OCI-LY3 (cell line): ENCODE results near the gene SCAF1.

Source experiments
- H2AFZ ChIP-seq: fragments of 200-600, 300-600 bp; shearing (Covaris generic); 2 replicates; pipeline ENCODE4 v1.6.0; 2014; ENCODE audit warnings: antibody characterized with exemption, low read depth, low read length
- H3K27ac ChIP-seq: fragments of 200-600, 300-600 bp; sonication (generic); 2 replicates; pipeline ENCODE4 v1.5.1; 2014; ENCODE audit warnings: mild to moderate bottlenecking, low read length, moderate library complexity, mixed read lengths
- H3K27me3 ChIP-seq: fragments of 200-600, 300-600 bp; sonication (generic); 2 replicates; pipeline ENCODE4 v1.6.1; 2014; ENCODE audit warnings: low read depth, low read length, mixed read lengths
- H3K36me3 ChIP-seq: fragments of 200-600, 300-600 bp; sonication (generic); replicated peaks from 2 replicates; pipeline ENCODE3; 2014; ENCODE audit warnings: low read depth, low read length, mixed read lengths
- H3K4me1 ChIP-seq: fragments of 300-600, 200-600 bp; sonication (generic); 2 replicates; pipeline ENCODE4 v1.6.1; 2014; ENCODE audit warnings: low read length, mixed read lengths
- H3K4me2 ChIP-seq: fragments of 200-600, 300-600 bp; sonication (generic); 2 replicates; pipeline ENCODE4 v1.6.1; 2014; ENCODE audit warnings: low read length, mixed read lengths
- H3K4me3 ChIP-seq: fragments of 300-600, 200-600 bp; sonication (generic); 2 replicates; pipeline ENCODE4 v1.5.1; 2014; ENCODE audit warnings: antibody characterized with exemption, mild to moderate bottlenecking, low read length, moderate library complexity
- H3K79me2 ChIP-seq: fragments of 300-600, 200-600 bp; shearing (Covaris generic); 2 replicates; pipeline ENCODE4 v1.6.1; 2014; ENCODE audit warnings: mild to moderate bottlenecking, low read length, mixed read lengths
- H3K9ac ChIP-seq: fragments of 300-600, 200-600 bp; shearing (Covaris generic); 2 replicates; pipeline ENCODE4 v1.6.0; 2014; ENCODE audit warnings: mild to moderate bottlenecking, low read length, moderate library complexity
- H3K9me3 ChIP-seq: fragments of 200-600, 300-600 bp; shearing (Covaris generic); 2 replicates; pipeline ENCODE4 v1.6.1; 2014; ENCODE audit warnings: low read length, mixed read lengths; ENCODE audit not compliant: insufficient read depth
- H4K20me1 ChIP-seq: fragments of 200-600, 300-600 bp; sonication (generic); 2 replicates; pipeline ENCODE4 v1.6.1; 2016; ENCODE audit warnings: low read length, mixed read lengths; ENCODE audit not compliant: insufficient read depth
- EZH2phosphoT487 ChIP-seq: fragments of 200-600 bp; shearing (Covaris generic); IDR thresholded peaks from 2 replicates; pipeline ENCODE4 v1.6.1; 2018; ENCODE audit warnings: antibody characterized with exemption, mixed run types, low read depth
- TF ChIP-seq, protein P1 (sequence below): fragments of 200-600, 300-600 bp; sonication (generic); IDR thresholded peaks from 2 replicates; pipeline ENCODE4 v1.5.1; 2014; ENCODE audit warnings: antibody characterized with exemption, low read length, low read depth

Gene SCAF1

GRCh38 chr19:49602806-49603205 is 39.2 kb upstream of the SCAF1 start:
- no peak overlapping the region for H3K27ac ChIP-seq
- H3K79me2 ChIP-seq = peaks cover 52% of the 10 kb centered on the region
- peaks cover 27% of the 10 kb centered on the region for H4K20me1 ChIP-seq
- no peak for TF ChIP-seq EZH2phosphoT487
- TF ChIP-seq, protein P1, sequence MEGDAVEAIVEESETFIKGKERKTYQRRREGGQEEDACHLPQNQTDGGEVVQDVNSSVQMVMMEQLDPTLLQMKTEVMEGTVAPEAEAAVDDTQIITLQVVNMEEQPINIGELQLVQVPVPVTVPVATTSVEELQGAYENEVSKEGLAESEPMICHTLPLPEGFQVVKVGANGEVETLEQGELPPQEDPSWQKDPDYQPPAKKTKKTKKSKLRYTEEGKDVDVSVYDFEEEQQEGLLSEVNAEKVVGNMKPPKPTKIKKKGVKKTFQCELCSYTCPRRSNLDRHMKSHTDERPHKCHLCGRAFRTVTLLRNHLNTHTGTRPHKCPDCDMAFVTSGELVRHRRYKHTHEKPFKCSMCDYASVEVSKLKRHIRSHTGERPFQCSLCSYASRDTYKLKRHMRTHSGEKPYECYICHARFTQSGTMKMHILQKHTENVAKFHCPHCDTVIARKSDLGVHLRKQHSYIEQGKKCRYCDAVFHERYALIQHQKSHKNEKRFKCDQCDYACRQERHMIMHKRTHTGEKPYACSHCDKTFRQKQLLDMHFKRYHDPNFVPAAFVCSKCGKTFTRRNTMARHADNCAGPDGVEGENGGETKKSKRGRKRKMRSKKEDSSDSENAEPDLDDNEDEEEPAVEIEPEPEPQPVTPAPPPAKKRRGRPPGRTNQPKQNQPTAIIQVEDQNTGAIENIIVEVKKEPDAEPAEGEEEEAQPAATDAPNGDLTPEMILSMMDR = no peak
- no peak overlapping the region for H3K9ac ChIP-seq
- H3K36me3 ChIP-seq = peaks cover 53% of the 10 kb centered on the region
- H3K9me3 ChIP-seq = no peaks in the 10 kb centered on the region
- H3K4me1 ChIP-seq = no peaks in the 10 kb centered on the region
- no peak overlapping the region for H3K4me2 ChIP-seq
- no peaks in the 10 kb centered on the region for H3K27me3 ChIP-seq
- no peak overlapping the region for H2AFZ ChIP-seq
- no peak overlapping the region for H3K4me3 ChIP-seq

DNA sequence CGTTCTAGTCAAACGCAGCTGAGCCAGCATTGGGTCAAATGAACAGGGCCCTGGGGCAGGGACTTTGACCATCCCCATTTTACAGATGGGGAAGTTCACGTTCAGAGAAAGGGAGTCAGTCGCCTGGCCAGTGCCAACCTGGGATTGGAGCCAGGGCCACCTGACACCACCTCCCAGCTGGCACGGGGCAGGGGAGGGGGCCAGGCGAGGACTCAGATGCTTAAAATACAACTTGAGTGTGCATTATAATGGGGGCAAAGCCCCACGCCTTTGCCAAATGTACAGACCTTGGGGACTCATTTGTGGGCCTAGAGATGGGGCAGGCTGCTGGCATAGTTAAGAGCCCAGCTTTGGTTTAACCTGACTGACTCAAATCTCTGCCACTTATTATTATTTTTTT is 36.4 kb upstream of the SCAF1 start:
- Histone ChIP-seq H3K9me3 (no peaks in the 10 kb centered on the region), H2AFZ (no peak overlapping the region), H3K4me2 (no peak overlapping the region), H3K27me3 (no peaks in the 10 kb centered on the region), H3K79me2 (peaks cover 74% of the 10 kb centered on the region), H3K4me1 (no peaks in the 10 kb centered on the region), H3K9ac (no peak overlapping the region), H4K20me1 (peaks cover 26% of the 10 kb centered on the region), H3K36me3 (peaks cover 51% of the 10 kb centered on the region), H3K27ac (no peak overlapping the region), H3K4me3 (no peak overlapping the region)
- no peak for TF ChIP-seq EZH2phosphoT487
- TF ChIP-seq, protein P1 = no peak

GRCh38 chr19:49609499-49610092 is 32.4 kb upstream of the SCAF1 start:
- H3K9me3 ChIP-seq = no peaks in the 10 kb centered on the region
- H3K79me2 ChIP-seq = peaks cover 76% of the 10 kb centered on the region
- H3K4me1 ChIP-seq = no peaks in the 10 kb centered on the region
- TF ChIP-seq, protein P1 = no peak
- TF ChIP-seq EZH2phosphoT487 = no peak
- no peak overlapping the region for H3K9ac ChIP-seq
- H3K36me3 ChIP-seq = peaks cover 42% of the 10 kb centered on the region
- no peak overlapping the region for H2AFZ ChIP-seq
- no peak overlapping the region for H3K4me3 ChIP-seq
- H4K20me1 ChIP-seq = peaks cover 19% of the 10 kb centered on the region
- H3K27me3 ChIP-seq = no peaks in the 10 kb centered on the region
- H3K4me2 ChIP-seq = no peak overlapping the region
- no peak overlapping the region for H3K27ac ChIP-seq

GRCh38 chr19:49613374-49613773 is 28.6 kb upstream of the SCAF1 start:
- H3K27me3 ChIP-seq = no peaks in the 10 kb centered on the region
- TF ChIP-seq, protein P1 = no peak
- TF ChIP-seq EZH2phosphoT487 = no peak
- no peak overlapping the region for H3K4me2 ChIP-seq
- no peak overlapping the region for H2AFZ ChIP-seq
- H4K20me1 ChIP-seq = peaks cover 11% of the 10 kb centered on the region; the same call in 1 of the 2 replicates
- H3K4me1 ChIP-seq = no peaks in the 10 kb centered on the region
- no peak overlapping the region for H3K4me3 ChIP-seq
- no peaks in the 10 kb centered on the region for H3K9me3 ChIP-seq
- peaks cover 51% of the 10 kb centered on the region for H3K36me3 ChIP-seq
- no peak overlapping the region for H3K9ac ChIP-seq
- H3K79me2 ChIP-seq = peaks cover 47% of the 10 kb centered on the region
- no peak overlapping the region for H3K27ac ChIP-seq
